Adrenal gland (tissue), 5 donors: ENCODE measurements around the gene SDK1.

Experiments used
- CTCF ChIP-seq, 6 experiments: fragments of 450-650 bp in 4 of 6; fragments of 200-600 bp in 2 of 6; sonication (generic) in 1 of 6; IDR thresholded peaks; 1 replicate in 5 of 6; 2 replicates in 1 of 6; pipeline versions ENCODE4 v1.5.1 to v1.8.0; 2016 to 2021; ENCODE audit warnings: antibody characterized with exemption in 6 of 6, mild to moderate bottlenecking in 2 of 6, moderate library complexity in 1 of 6
- POLR2A ChIP-seq, 2 donors: fragments of 450-650 bp; IDR thresholded peaks; one replicate each; pipeline ENCODE4 v1.6.1; 2017; ENCODE audit warnings: antibody characterized with exemption in 2 of 2, mild to moderate bottlenecking in 2 of 2, moderate library complexity in 1 of 2
- donor health status: DM: no; HTN: no; CAD: no.

- TF ChIP-seq CTCF (IDR thresholded peaks at IDR 0.05) = no peak
- no peak for TF ChIP-seq POLR2A (IDR thresholded peaks at IDR 0.05)
Measured at GRCh38 chr7:4073750-4074149, 772.7 kb downstream of the SDK1 start.
